H1 (cell line): ENCODE results near the gene RNU6-1. TPM values are rescaled to one million over a fixed set of nuclear protein-coding genes. Genes with fewer than 3 reads are reported as not detected.

Experiments
- BACH1 ChIP-seq: IDR thresholded peaks from 2 replicates; pipeline ENCODE4 v1.6.1; 2012; ENCODE audit warnings: low read length, improper control_type of control experiment
- CEBPB ChIP-seq: IDR thresholded peaks from 2 replicates; pipeline ENCODE4 v1.6.1; 2012; ENCODE audit warnings: low read depth, low read length
- CREB1 ChIP-seq: IDR thresholded peaks from 2 replicates; pipeline ENCODE4 v1.6.1; 2012; ENCODE audit warnings: inconsistent platforms
- EP300 ChIP-seq, 2 experiments: IDR thresholded peaks; 1 replicate in 1 of 2; 2 replicates in 1 of 2; pipeline ENCODE4 v1.6.1; 2011 to 2012; ENCODE audit warnings: low read depth in 2 of 2, low read length in 2 of 2, mild to moderate bottlenecking in 2 of 2, borderline replicate concordance in 1 of 2, inconsistent platforms in 1 of 2, moderate library complexity in 1 of 2
- HDAC2 ChIP-seq, 2 experiments: fragments of 300-600 bp in 1 of 2; sonication (generic) in 1 of 2; IDR thresholded peaks; 2 replicates each; pipeline ENCODE4 v1.6.1; 2011 to 2012; ENCODE audit warnings: low read depth in 2 of 2, low read length in 2 of 2, mild to moderate bottlenecking in 2 of 2, moderate library complexity in 2 of 2, borderline replicate concordance in 1 of 2, inconsistent platforms in 1 of 2
- HDAC6 ChIP-seq: IDR thresholded peaks from one replicate; pipeline ENCODE4 v1.7.1; 2012; ENCODE audit warnings: low read depth, mild to moderate bottlenecking, inconsistent platforms, low read length, moderate library complexity
- JUND ChIP-seq: IDR thresholded peaks from 2 replicates; pipeline ENCODE4 v1.6.1; 2011; ENCODE audit warnings: mild to moderate bottlenecking, improper control_type of control experiment, low read length
- KDM1A ChIP-seq: fragments of 200-600, 300-600 bp; sonication (generic); IDR thresholded peaks from 2 replicates; pipeline ENCODE4 v1.7.1; 2016; ENCODE audit warnings: mild to moderate bottlenecking, low read length, borderline replicate concordance
- RBBP5 ChIP-seq: IDR thresholded peaks from 2 replicates; pipeline ENCODE4 v1.7.1; 2012; ENCODE audit warnings: low read depth, mild to moderate bottlenecking, inconsistent platforms, low read length, moderate library complexity, borderline replicate concordance
- SIN3A ChIP-seq, 2 experiments: IDR thresholded peaks in 1 of 2; conservative IDR thresholded peaks in 1 of 2; 2 replicates each; pipeline ENCODE4 v1.6.1; 2011 to 2012; ENCODE audit warnings: low read length in 2 of 2, improper control_type of control experiment in 1 of 2, low read depth in 1 of 2, mild to moderate bottlenecking in 1 of 2
- SP1 ChIP-seq: IDR thresholded peaks from 2 replicates; pipeline ENCODE4 v1.6.1; 2011; ENCODE audit warnings: low read depth, low read length
- TAF7 ChIP-seq: optimal IDR thresholded peaks from 2 replicates; pipeline ENCODE3; 2011; ENCODE audit warnings: low read depth, mild to moderate bottlenecking, inconsistent platforms, low read length, moderate library complexity, borderline replicate concordance
- TEAD4 ChIP-seq: IDR thresholded peaks from 2 replicates; pipeline ENCODE4 v1.6.1; 2012; ENCODE audit warnings: low read depth, low read length, inconsistent platforms, mixed read lengths
- polyA plus RNA-seq, 7 experiments: library from polyadenylated mRNA; depleted of rRNA in 3 of 7; stranded (reverse) in 5 of 7; unstranded in 2 of 7; fragments of >200 nt in 5 of 7; fragments of 200-250 nt in 2 of 7; gene quantifications; 1 replicate in 5 of 7; 2 replicates in 1 of 7; 4 replicates in 1 of 7; pipeline versions ENCODE4 v1.2.1 to v1.2.3, GENCODE V29; 2011 to 2013; ENCODE audit warnings: missing spikeins in 2 of 7, mixed read lengths in 2 of 7
- total RNA-seq: library from RNA; stranded (reverse); fragmentation: NEBNext Ultra II Directional; extraction: Animal tissue kit (Norgen Biotek cat#: 25700); gene quantifications from 2 replicates; pipeline ENCODE4 v1.2.1, GENCODE V29; 2021
- TF ChIP-seq, protein P1 (sequence below): IDR thresholded peaks from 2 replicates; pipeline ENCODE4 v1.6.1; 2012; ENCODE audit warnings: inconsistent platforms
- TF ChIP-seq, protein P2 (sequence below): IDR thresholded peaks from 2 replicates; pipeline ENCODE4 v1.6.1; 2011; ENCODE audit warnings: low read length, improper control_type of control experiment
- TF ChIP-seq, protein P3 (sequence below): IDR thresholded peaks from 2 replicates; pipeline ENCODE4 v1.6.1; 2012; ENCODE audit warnings: low read length, inconsistent platforms
- TF ChIP-seq, protein P4 (sequence below): IDR thresholded peaks from 2 replicates; pipeline ENCODE4 v1.6.1; 2011; ENCODE audit warnings: low read depth, mild to moderate bottlenecking, low read length; ENCODE audit not compliant: insufficient read depth
- TF ChIP-seq, protein P5 (sequence below): IDR thresholded peaks from 2 replicates; pipeline ENCODE4 v1.6.1; 2012; ENCODE audit warnings: inconsistent platforms

The RNU6-1 gene
- total and polyA plus RNA-seq, 2 of the 8 experiments (the other 6 are each of a cell fraction or from before 2014, with no cell fraction given) = not detected

DNA sequence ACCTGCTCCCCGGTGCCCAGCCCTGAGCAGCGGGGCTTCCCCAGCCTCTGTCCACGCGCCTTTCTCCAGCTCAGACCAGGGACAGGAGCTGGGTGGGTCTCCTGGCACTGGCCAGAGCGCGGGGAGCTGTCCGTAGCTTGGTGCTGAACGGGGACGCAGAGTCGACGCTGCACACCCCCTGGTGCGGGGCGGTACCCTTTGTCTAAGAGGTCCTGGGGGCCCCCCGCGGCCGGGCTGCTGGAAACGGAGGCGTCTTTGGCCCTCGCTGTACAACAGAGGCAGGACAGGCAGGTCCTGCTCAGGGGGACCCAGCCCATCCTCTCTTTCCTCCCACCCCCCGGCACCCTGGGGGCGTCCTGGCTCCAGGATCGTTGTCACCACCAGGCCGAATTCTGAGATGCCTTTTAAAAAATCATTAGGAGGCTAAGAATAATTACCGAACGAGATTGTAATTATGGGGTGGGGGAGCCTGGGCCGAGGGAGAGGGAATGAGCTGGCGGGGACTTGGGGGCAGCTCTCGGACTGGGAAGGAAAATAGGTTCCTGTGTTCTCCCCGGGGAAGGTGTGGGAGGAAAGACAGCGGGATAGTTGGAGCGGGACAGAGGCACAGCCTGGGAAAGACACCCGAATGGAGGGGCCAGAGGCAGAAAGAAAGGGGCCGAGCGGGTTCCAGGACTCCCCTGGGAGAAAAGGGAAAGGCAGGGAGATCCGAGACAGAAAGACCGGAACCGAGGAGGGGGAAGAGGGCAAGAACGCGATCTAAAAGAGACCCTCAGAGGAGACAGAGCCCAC is 18.7 kb downstream of the RNU6-1 start (continued):
- TF ChIP-seq, protein P1, sequence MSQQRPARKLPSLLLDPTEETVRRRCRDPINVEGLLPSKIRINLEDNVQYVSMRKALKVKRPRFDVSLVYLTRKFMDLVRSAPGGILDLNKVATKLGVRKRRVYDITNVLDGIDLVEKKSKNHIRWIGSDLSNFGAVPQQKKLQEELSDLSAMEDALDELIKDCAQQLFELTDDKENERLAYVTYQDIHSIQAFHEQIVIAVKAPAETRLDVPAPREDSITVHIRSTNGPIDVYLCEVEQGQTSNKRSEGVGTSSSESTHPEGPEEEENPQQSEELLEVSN = no peak
- TF ChIP-seq, protein P2, sequence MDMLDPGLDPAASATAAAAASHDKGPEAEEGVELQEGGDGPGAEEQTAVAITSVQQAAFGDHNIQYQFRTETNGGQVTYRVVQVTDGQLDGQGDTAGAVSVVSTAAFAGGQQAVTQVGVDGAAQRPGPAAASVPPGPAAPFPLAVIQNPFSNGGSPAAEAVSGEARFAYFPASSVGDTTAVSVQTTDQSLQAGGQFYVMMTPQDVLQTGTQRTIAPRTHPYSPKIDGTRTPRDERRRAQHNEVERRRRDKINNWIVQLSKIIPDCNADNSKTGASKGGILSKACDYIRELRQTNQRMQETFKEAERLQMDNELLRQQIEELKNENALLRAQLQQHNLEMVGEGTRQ = no peak
- TF ChIP-seq TAF7 (peak; percentile 11), BACH1 (0 out of 2 replicates have a peak, but pooled peaks have one; percentile 16), SP1 (no peak), HDAC2 (IDR thresholded peaks at IDR 0.05; ENCODE audit: borderline replicate concordance in 1 of 2, low read depth in 2 of 2, low read length in 2 of 2) (peak in 1 of 2 experiments; percentile 54; a peak in 1 of 4 replicates), HDAC6 (no peak), CEBPB (no peak), SIN3A (conservative IDR thresholded peaks at IDR 0.05 in 1 of 2, IDR thresholded peaks at IDR 0.05 in 1 of 2; ENCODE audit: low read depth in 1 of 2, low read length in 2 of 2) (peak; percentile 87 to 92; a peak in 3 of 4 replicates), CREB1 (peak; percentile 76), KDM1A (no peak), EP300 (IDR thresholded peaks at IDR 0.05; ENCODE audit: borderline replicate concordance in 1 of 2, low read depth in 2 of 2, low read length in 2 of 2) (no peak), RBBP5 (no peak), JUND (no peak), TEAD4 (no peak)
- TF ChIP-seq, protein P3, sequence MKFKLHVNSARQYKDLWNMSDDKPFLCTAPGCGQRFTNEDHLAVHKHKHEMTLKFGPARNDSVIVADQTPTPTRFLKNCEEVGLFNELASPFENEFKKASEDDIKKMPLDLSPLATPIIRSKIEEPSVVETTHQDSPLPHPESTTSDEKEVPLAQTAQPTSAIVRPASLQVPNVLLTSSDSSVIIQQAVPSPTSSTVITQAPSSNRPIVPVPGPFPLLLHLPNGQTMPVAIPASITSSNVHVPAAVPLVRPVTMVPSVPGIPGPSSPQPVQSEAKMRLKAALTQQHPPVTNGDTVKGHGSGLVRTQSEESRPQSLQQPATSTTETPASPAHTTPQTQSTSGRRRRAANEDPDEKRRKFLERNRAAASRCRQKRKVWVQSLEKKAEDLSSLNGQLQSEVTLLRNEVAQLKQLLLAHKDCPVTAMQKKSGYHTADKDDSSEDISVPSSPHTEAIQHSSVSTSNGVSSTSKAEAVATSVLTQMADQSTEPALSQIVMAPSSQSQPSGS = no peak
- TF ChIP-seq, protein P4, sequence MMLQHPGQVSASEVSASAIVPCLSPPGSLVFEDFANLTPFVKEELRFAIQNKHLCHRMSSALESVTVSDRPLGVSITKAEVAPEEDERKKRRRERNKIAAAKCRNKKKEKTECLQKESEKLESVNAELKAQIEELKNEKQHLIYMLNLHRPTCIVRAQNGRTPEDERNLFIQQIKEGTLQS = no peak
- TF ChIP-seq, protein P5, sequence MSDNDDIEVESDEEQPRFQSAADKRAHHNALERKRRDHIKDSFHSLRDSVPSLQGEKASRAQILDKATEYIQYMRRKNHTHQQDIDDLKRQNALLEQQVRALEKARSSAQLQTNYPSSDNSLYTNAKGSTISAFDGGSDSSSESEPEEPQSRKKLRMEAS = peak; percentile 53
